ENCODE results near the gene VPS16.

VPS16 gene

GRCh38 chr20:2903686-2904085 lies 63.1 kb downstream of the VPS16 start:
- DNase-seq = no peak

GRCh38 chr20:2907519-2907918 lies 67.0 kb downstream of the VPS16 start:
- DNase-seq = no peak

- no peak for DNase-seq
Observed at GRCh38 chr20:2909953-2910352, 69.4 kb downstream of the VPS16 start.

GRCh38 chr20:2911200-2911599 lies 70.7 kb downstream of the VPS16 start:
- no peak for DNase-seq

GRCh38 chr20:2914160-2914559 lies 73.6 kb downstream of the VPS16 start:
- no peak for DNase-seq
